Smooth muscle cell (in vitro differentiated cells): ENCODE data around the gene ANKS1B. TPM values are rescaled to one million over a fixed set of nuclear protein-coding genes. Genes with fewer than 3 reads are reported as not detected.

Source experiments
- DNase-seq: peaks from one replicate; lab custom pipeline; 2025; ENCODE audit not compliant: unreplicated experiment; lab: John Stamatoyannopoulos, UW
- H2AFZ ChIP-seq: fragments of 200-600 bp; sonication (generic); 2 replicates; pipeline ENCODE4 v1.6.0; 2016; ENCODE audit warnings: antibody characterized with exemption, low read depth, mild to moderate bottlenecking
- H3F3A ChIP-seq: fragments of 200-600 bp; sonication (generic); 2 replicates; pipeline ENCODE4 v1.6.0; 2017; ENCODE audit warnings: antibody characterized with exemption, low read depth
- H3K27ac ChIP-seq: fragments of 200-600 bp; sonication (generic); 2 replicates; pipeline ENCODE4 v1.5.1; 2016; ENCODE audit warnings: low read depth, mild to moderate bottlenecking
- H3K27me3 ChIP-seq: fragments of 200-600 bp; sonication (generic); 2 replicates; pipeline ENCODE4 v1.6.1; 2016; ENCODE audit warnings: low read depth, mild to moderate bottlenecking
- H3K36me3 ChIP-seq: fragments of 200-600 bp; sonication (generic); 2 replicates; pipeline ENCODE4 v1.5.1; 2016; ENCODE audit warnings: low read depth
- H3K4me1 ChIP-seq: fragments of 200-600 bp; sonication (generic); 2 replicates; pipeline ENCODE4 v1.5.1; 2016; ENCODE audit warnings: low read depth
- H3K4me2 ChIP-seq: fragments of 200-600 bp; sonication (generic); 2 replicates; pipeline ENCODE4 v1.6.0; 2016; ENCODE audit warnings: mild to moderate bottlenecking
- H3K4me3 ChIP-seq: fragments of 200-600 bp; sonication (generic); 2 replicates; pipeline ENCODE4 v1.5.1; 2016; ENCODE audit warnings: mild to moderate bottlenecking
- H3K79me2 ChIP-seq: fragments of 200-600 bp; sonication (generic); 2 replicates; pipeline ENCODE4 v1.6.0; 2016; ENCODE audit warnings: low read depth, mild to moderate bottlenecking
- H3K9ac ChIP-seq: fragments of 200-600 bp; sonication (generic); 2 replicates; pipeline ENCODE4 v1.6.0; 2016; ENCODE audit warnings: low read depth
- H3K9me3 ChIP-seq: fragments of 200-600 bp; sonication (generic); replicated peaks from 2 replicates; pipeline ENCODE4 v1.5.1; 2016; ENCODE audit warnings: low read depth
- H4K20me1 ChIP-seq: fragments of 200-600 bp; sonication (generic); 2 replicates; pipeline ENCODE4 v1.6.0; 2016; ENCODE audit warnings: low read depth
- WGBS: methylation state at CpG from one replicate; pipeline ENCODE4 v1.1.7; 2016; ENCODE audit warnings: low lambda C conversion rate; 5-methylcytosine and 5-hydroxymethylcytosine counted together
- polyA plus RNA-seq: library from polyadenylated mRNA; unstranded; fragments of >200 nt; fragmentation: Nextera tagmentation; extraction: Ambion mirVana; gene quantifications from 2 replicates; pipeline ENCODE4 v1.2.1, GENCODE V29; 2016
- total RNA-seq: library from RNA; depleted of rRNA; stranded (reverse); fragments of >200 nt; gene quantifications from 2 replicates; pipeline ENCODE4 v1.2.3, GENCODE V29; 2014
- TF ChIP-seq, protein P1 (sequence below): fragments of 200-600 bp; sonication (generic); IDR thresholded peaks from 2 replicates; pipeline ENCODE4 v1.5.1; 2017; ENCODE audit warnings: borderline replicate concordance, mild to moderate bottlenecking, antibody characterized with exemption; ENCODE audit not compliant: insufficient read depth, poor library complexity, severe bottlenecking

Gene ANKS1B
- total and polyA plus RNA-seq, 2 experiments from 2014 or later = 0.47 to 7.3 TPM

- Histone ChIP-seq H2AFZ (no peak overlapping the region), H3K36me3 (no peaks in the 10 kb centered on the region), H3K9me3 (no peaks in the 10 kb centered on the region), H3F3A (no peaks in the 10 kb centered on the region), H3K9ac (no peak overlapping the region), H3K27ac (no peak overlapping the region), H3K4me2 (no peak overlapping the region), H3K79me2 (no peaks in the 10 kb centered on the region), H3K27me3 (no peaks in the 10 kb centered on the region), H3K4me3 (no peak overlapping the region), H3K4me1 (no peaks in the 10 kb centered on the region), H4K20me1 (no peaks in the 10 kb centered on the region)
- WGBS = 73% methylated on average over 2 of the region's 2 CpGs
- TF ChIP-seq, protein P1, sequence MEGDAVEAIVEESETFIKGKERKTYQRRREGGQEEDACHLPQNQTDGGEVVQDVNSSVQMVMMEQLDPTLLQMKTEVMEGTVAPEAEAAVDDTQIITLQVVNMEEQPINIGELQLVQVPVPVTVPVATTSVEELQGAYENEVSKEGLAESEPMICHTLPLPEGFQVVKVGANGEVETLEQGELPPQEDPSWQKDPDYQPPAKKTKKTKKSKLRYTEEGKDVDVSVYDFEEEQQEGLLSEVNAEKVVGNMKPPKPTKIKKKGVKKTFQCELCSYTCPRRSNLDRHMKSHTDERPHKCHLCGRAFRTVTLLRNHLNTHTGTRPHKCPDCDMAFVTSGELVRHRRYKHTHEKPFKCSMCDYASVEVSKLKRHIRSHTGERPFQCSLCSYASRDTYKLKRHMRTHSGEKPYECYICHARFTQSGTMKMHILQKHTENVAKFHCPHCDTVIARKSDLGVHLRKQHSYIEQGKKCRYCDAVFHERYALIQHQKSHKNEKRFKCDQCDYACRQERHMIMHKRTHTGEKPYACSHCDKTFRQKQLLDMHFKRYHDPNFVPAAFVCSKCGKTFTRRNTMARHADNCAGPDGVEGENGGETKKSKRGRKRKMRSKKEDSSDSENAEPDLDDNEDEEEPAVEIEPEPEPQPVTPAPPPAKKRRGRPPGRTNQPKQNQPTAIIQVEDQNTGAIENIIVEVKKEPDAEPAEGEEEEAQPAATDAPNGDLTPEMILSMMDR = no peak
- DNase-seq = no peak
These were observed 705.8 kb downstream of the ANKS1B start for GRCh38 chr12:99278899-99279298.

DNA sequence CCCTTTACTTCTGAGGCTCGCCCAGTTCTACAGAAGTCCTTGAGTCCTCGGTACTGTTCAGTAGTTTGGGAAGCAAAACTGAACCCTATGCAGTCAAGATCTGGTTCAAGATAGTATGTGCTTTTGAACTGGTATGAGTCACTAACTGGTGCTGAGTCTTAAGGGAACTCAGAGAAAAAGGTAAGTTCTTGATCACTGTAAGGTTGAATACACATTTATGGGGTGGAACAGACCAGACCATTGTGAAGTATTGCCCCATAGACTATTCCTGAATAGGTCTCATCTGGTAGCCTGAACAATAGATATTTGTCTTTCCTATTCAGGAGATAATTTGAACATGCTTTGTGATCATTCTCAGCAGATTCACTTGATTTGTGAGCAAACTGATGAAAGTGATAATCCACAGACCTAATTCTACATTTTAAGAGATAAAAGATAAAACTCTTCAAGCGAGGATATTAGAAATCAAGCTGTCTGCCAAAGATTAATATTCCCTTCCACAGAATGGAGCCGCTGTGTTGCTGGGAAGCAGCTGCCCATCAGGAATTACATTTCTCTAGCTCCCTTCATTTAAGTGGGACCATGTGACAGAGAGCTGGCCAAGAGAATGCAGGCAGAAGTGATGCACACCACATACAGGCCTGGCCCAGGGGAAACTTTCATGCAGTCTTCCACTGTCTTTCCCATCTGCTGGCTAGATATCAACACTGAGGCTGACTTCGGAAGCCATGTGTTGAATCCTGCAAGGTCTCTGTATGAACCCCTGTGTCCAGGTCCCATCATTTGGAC is 707.0 kb downstream of the ANKS1B start:
- no peak for DNase-seq
- no peaks in the 10 kb centered on the region for H3K27me3 ChIP-seq
- H3K9ac ChIP-seq = no peak overlapping the region
- H3K9me3 ChIP-seq = no peaks in the 10 kb centered on the region
- H4K20me1 ChIP-seq = no peaks in the 10 kb centered on the region
- no peak overlapping the region for H3K4me2 ChIP-seq
- no peaks in the 10 kb centered on the region for H3F3A ChIP-seq
- H2AFZ ChIP-seq = no peak overlapping the region
- H3K4me1 ChIP-seq = no peaks in the 10 kb centered on the region
- H3K27ac ChIP-seq = no peak overlapping the region
- WGBS = 82% methylated on average over 5 of the region's 5 CpGs
- no peaks in the 10 kb centered on the region for H3K79me2 ChIP-seq
- H3K36me3 ChIP-seq = no peaks in the 10 kb centered on the region
- no peak overlapping the region for H3K4me3 ChIP-seq
- TF ChIP-seq, protein P1 = no peak

DNA sequence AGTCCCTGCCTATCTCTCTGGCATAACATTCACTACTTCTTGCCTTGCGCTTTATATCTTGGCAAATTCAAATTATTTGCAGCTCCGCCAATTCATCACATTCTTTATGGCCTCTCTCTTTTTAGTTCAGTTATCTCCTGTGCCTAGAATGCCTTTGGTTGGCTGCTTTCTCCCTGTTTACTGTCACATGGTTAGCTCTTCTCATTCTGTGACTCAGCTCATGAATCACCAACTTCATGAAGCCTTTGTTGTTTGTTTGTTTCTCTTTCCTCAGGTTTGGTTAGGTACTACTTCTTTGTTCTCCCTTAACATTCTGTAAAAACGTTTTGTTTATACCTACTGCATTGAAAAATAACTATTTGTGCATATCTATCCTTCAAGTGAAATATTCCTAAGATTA is 713.7 kb downstream of the ANKS1B start:
- Histone ChIP-seq H2AFZ (no peak overlapping the region), H3K36me3 (no peaks in the 10 kb centered on the region), H3K4me3 (no peak overlapping the region), H3K27ac (no peak overlapping the region), H3K27me3 (no peaks in the 10 kb centered on the region), H4K20me1 (no peaks in the 10 kb centered on the region), H3K4me2 (no peak overlapping the region), H3K79me2 (no peaks in the 10 kb centered on the region), H3K9me3 (no peaks in the 10 kb centered on the region), H3K4me1 (no peaks in the 10 kb centered on the region), H3K9ac (no peak overlapping the region), H3F3A (no peaks in the 10 kb centered on the region)
- no peak for DNase-seq
- TF ChIP-seq, protein P1 = no peak
- 67% methylated on average over 3 of the region's 3 CpGs for WGBS

GRCh38 chr12:99267038-99267437 is 717.7 kb downstream of the ANKS1B start:
- DNase-seq = no peak

More at GRCh38 chr12:99267038-99267437, 717.7 kb downstream of the ANKS1B start:
- TF ChIP-seq, protein P1 = no peak
- H3K27ac ChIP-seq = no peak overlapping the region
- no peak overlapping the region for H3K9ac ChIP-seq
- H3K4me2 ChIP-seq = no peak overlapping the region
- H3F3A ChIP-seq = no peaks in the 10 kb centered on the region
- H3K4me1 ChIP-seq = no peaks in the 10 kb centered on the region
- H3K79me2 ChIP-seq = no peaks in the 10 kb centered on the region
- H3K36me3 ChIP-seq = no peaks in the 10 kb centered on the region
- H3K4me3 ChIP-seq = no peak overlapping the region
- H3K9me3 ChIP-seq = no peaks in the 10 kb centered on the region
- H2AFZ ChIP-seq = no peak overlapping the region
- no peaks in the 10 kb centered on the region for H3K27me3 ChIP-seq
- no peaks in the 10 kb centered on the region for H4K20me1 ChIP-seq
